HG03108 (cell line): ENCODE measurements around the gene DLX5.

Experiments used
- ATAC-seq: cut with Tn5 transposase; IDR thresholded peaks from one replicate; pipeline ENCODE4 v1.9.1; 2021; ENCODE audit warnings: moderate library complexity; ENCODE audit not compliant: unreplicated experiment

DLX5 gene

DNA sequence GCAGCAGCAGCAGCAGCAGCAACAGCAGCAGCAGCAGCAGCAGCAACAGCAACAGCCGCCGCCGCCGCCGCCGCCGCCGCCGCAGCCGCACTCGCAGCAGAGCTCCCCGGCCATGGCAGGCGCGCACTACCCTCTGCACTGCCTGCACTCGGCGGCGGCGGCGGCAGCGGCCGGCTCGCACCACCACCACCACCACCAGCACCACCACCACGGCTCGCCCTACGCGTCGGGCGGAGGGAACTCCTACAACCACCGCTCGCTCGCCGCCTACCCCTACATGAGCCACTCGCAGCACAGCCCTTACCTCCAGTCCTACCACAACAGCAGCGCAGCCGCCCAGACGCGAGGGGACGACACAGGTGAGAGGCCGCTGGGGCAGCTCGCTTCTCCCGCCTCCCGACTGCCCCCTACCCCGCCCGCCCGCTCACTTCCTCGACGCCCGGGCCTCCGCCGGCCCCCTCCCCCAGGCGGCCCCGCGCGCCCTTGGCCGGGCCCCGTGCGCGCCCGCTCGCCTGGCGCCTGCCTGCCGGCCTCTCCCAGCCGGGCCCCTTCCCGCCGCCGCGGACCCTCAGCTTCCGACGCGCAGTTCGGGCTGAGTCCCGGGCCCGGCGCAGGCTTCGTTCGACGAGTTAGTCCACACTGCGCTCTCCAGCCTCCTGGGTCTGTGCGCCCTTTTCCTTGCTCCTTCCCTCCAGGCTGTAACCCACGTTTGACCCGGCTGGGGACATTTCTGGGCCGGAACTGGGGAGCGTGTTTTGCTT, 18.4 kb downstream of the DLX5 start:
- peak; percentile 46 for ATAC-seq

DNA sequence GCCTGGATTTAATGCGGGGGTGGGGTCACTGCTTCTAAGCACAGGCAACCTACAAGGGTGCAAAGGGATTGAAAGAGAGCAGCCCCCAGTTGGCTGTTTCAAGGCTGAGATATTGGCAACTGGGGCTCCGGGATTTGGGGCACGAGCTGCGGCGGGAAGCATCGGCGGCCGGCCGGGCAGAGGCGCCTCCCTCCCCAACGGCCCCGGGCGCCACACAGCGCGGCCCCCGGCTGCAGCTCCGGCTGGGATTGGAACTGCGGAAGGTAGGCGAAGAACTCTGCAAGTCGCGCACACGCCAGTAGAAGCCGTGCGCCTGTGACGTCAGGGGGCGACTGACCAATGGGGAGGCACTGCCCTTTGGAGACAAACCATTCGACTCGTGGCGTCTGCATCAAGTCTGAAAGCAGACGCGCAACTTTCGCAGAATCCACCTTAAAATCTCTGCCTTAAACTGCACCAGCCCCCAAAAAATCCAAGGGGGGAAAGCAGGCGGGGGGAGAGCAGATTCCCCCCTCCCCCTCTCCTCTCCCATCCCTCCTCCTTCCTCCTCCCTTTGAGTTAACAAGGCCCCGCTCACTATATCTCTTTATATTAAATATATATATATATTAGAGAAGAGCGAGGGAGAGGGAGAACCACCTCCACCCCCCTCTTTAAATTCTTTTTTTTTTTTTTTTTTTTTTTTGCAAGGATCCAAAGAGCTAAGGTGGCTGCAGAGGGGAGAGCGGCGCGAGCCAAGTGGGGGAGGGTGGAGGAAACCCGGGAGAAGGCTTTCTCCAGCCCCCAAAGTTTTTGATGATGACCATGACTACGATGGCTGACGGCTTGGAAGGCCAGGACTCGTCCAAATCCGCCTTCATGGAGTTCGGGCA, 19.2 kb downstream of the DLX5 start, which contains the start of gene DLX6:
TSS of gene DLX6 (plus strand) at position 371 of the 872 bp plus-strand sequence. CDS start at position 796, 425 bp downstream.
- ATAC-seq: no peak

- no peak for ATAC-seq
Observed at GRCh38 chr7:97004247-97005182, 20.1 kb downstream of the DLX5 start.

- ATAC-seq: no peak
Observed at GRCh38 chr7:97003262-97004246, 21.1 kb downstream of the DLX5 start.

DNA sequence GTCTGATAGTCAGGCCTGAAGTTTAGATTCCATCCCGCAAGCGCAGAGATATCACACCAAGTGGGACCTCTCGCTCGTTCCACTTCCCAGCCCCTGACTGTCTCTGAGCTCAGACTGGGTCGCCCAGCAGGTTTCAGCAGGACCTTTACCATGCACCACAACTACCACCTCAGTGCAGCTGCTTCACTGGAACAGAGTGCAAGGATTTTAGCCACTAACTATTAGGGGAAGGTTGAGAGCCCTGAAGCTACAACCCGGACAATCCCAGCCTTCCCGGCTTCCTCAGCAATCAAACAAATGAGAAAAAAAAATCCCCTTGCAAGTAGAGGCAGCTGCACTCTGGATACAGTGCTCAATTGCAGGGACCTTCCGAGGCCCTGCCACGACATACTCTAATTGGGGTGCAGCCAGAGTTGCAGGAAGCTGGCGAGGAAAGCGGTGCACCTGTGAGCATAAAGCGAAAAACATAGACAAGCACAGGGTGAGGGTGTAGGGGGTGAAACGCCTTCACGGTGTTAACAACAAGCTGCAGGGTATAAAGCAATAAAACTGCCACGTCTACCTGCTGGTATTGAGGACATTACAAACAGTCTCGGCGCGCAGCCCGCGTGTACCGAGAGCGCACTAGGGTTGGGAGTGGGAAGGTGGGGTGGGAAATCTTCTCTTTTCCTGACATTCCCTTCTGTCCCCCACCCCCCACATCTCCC, 21.9 kb downstream of the DLX5 start:
- ATAC-seq: no peak

- ATAC-seq: no peak
Observed at GRCh38 chr7:97001656-97002554, 22.7 kb downstream of the DLX5 start.

DNA sequence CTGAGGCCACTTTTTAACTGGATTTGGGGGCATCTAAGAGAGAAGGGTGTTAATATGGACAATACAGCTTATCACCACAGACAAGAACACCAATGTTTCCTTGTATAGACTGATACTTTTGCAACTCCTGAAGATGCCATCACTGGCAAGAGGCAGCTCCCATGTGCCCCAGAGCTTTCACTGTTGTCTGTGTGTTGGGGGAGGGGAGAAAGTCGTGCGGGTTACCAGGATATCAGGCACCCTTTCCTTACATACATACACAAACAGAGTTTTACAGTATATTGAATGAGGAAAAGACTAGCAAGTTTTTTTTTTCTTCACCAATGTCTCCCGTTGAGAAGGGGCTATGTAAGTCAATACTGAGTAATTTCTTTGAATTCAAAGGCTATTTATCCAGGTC, 23.4 kb downstream of the DLX5 start:
- no peak for ATAC-seq

DNA sequence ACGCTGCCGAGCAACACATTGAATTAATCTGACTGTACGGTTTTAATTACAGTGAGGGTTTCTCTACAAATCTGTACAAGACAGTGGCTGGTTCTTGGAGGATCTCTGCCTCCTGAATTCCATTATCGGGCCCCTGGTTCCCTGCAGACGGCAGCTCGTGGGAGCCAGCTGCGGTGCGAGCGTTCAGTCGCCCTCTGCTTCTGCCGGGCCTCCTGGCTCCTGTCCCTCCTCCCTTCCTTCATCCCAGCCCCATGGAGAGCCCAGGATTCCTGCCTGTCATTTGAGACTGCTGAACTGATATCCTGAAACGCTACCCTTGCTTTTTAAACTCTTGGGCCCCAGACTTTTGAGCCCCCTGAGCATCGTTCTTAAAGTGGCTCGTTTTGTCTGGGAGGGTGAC, 25.9 kb downstream of the DLX5 start:
- ATAC-seq: no peak

GRCh38 chr7:96998333-96998732, 26.3 kb downstream of the DLX5 start:
- no peak for ATAC-seq

DNA sequence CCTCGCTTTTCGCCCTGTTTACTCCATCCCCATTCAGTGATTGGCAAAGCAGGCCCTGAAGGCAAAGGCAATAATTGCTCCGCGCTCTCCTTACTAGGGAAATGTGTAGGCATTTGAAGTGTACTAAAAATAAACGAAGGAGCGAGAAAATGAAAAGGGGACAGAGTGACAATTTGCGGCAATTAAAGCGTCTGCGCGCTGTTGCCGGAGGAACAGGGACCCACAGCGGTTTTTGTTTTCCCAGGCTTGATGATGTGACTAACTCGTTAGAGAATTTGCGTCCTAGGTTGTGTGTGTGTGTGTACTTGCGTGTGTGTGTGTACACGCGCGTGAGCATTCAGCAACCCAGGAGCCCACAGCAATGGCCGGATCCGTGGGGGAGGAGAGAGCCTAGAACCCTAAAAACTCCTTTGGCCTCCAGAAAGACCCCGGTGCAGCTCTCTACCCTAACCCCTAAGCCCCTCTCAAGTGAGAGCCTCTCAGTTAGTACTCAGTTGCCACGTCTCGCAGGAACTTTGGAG, 27.1 kb downstream of the DLX5 start:
- no peak for ATAC-seq

DNA sequence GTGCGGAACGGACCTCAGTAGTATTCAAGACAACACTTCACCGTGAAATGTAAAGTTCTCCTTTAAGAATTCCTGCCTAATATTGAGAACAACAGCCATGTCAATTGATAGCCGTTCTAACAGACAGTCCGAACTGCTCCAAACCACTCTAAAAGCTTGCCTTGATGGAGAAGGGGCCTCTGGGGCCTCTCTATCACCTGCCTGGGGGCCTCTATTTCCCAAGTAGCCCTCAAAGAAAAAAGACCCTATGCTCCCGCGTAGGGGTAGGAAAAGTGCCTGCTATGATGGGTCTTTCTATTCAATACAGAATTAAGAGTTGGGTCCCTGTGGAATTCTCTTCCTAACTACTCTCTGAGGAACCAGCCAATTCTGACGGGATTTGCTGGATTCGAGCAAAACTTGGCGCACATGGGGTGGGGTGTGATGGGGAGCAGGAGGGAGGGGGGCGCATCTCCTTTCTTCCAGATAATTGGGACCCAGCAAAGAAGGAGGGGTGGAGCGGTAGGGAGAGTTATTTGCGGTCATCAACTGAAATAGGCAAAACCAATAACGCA, 27.6 kb downstream of the DLX5 start:
- no peak for ATAC-seq

DNA sequence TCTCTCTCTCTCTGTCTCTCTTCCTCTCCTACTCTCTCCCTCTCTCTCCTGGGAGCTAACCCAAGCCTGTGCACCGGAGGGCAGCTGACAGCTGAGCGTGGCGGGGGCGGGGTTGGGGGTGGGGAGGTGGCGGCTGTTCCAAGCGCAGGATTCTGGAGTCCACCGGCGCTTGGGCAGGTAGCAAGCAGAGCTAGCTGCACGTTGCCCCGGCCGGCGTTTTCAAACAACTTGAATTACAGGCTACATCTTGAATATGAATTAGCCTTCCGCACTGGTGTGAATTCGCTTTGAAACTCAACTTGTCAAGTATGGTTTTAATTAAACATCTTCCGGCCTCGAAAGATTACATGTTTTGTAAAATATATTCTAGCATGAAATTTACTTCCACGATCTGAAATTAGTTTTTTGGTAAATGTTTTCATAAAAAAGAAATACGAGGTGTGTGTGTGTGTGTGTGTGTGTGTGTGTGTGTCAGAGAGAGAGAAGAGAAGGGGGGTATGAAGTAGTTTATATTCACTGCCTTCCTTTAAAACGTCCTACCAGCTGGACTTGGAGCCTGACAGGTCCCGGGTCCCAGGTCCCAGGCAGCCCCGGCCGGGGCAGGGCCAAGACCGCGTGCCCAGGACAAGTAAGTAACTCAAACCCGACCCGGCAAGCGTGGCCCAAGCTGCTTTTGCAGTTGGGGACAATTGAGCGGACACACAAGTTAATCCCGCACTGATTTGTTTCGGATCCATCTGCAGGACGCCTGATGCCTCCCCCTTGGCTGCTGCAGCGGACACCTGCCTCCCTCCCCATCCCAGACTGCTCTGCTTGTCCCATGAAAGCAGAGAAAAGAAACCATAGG, 28.3 kb downstream of the DLX5 start:
- ATAC-seq: no peak

DNA sequence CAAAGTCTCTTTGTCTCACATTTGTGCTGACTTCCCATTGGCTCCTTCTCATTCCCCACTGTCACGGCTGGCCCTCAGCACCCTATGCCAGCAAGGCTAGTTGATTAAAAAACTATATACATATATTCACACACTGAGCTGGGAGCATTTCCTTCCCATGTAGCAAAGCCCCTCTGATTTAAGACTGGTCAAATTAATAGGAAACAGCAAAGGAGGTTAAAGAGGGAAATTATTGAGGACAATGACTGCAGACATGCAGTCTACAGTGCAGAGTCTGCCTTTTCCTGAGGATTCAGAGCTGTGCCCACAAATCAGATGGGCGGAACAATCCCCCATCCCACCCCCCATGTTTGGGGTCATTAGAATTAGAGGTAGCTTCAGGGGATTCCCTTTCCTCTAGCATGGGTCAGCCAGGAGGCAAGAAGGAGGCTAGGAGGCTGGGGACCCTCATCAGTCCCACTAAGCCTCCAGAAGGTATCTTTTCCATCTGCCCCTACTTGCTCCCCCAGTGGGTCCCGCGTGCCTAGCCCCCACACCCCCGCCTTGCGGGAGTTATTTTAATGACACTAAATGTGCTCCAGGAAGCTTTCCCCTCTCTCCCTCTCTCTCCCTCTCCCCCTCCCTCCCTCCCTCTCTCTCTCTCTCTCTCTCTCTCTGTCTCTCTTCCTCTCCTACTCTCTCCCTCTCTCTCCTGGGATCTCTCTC, 29.1 kb downstream of the DLX5 start:
- no peak for ATAC-seq

DNA sequence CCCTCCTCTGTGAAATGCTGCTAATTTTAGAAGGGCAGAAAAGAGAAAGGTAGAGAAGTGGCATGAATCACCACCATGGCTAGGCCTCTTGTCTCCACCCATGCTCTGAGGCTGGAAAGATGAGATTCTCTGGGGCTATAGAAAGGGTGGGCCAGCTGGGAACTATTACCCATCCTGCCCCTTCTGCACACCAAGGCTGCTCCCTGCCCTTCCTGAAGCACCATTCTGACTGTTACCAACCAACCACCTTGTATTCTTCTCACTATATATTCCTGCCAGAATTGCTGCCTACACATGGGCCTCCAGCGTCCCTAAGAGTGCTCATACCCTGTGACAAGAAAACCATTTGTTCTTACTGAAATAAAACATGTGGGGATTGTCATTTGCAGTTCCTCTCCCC, 30.7 kb downstream of the DLX5 start:
- ATAC-seq: no peak

GRCh38 chr7:96993094-96993865, 31.4 kb downstream of the DLX5 start:
- no peak for ATAC-seq
